HG02798 (cell line): ENCODE data around the gene SLFN11.
"Not testable (repeated sequence)": the region's sequence is repeated elsewhere in the genome, so short reads cannot be mapped to it uniquely, and the experiment has no call there.

Source experiments
- ATAC-seq: cut with Tn5 transposase; IDR thresholded peaks from one replicate; pipeline ENCODE4 v1.9.1; 2021; ENCODE audit warnings: mild to moderate bottlenecking; ENCODE audit not compliant: unreplicated experiment, poor library complexity

The SLFN11 gene

DNA sequence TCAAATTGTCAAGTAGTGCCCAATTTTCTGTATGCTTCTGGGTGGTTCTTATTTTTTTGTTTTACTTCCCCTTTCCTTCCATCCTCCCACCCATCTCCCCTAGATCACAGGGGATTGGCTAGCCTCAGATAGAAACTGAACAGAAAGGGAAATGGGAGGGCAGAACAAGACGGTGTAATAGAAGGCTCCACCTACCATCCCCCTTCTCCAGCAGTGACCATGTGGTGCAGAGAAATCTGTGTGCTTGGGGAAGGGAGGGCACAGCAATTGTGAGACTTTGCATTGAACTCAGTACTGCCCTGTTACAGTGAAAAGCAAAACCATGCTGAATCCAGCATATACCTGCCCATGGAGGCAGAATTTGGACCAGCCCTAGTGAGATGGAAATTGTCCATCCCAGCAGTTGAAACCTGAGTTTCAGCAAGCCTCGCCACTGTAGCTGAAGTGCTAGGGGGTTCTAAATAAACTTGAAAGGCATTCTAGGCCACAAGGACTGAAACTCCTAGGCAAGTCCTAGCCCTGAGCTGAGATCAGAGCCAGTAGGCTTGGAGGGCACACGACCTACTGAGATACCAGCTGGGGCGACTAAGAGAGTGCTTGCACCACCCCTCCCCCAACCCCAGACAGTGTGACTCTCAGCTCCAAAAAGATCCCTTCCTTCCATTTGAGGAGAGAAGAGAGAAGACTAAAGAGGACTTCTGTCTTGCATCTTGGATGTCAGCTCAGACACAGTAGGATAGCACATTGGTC lies 5.2 kb downstream of the SLFN11 start:
- ATAC-seq: peak; percentile 95

GRCh38 chr17:35361027-35361426 lies 12.4 kb downstream of the SLFN11 start:
- ATAC-seq: no peak

DNA sequence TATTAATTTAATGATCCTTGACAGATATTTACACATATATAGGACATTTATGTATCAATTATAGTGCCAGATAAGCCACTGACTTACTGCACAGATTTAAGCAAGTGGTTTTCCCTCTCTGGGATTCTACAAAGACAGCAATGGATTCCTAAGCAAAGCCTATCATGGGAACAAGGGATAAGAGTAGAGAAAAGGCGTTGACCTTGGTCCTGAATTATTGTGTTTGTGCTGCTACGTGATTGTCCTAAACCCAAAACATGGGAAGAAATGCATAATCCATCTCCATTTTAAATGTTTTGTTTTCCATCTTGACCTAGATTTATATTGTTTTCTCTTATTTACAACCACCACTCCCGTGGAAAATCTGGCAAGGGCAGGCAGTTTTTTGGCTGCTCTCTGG lies 14.0 kb downstream of the SLFN11 start:
- ATAC-seq: no peak

DNA sequence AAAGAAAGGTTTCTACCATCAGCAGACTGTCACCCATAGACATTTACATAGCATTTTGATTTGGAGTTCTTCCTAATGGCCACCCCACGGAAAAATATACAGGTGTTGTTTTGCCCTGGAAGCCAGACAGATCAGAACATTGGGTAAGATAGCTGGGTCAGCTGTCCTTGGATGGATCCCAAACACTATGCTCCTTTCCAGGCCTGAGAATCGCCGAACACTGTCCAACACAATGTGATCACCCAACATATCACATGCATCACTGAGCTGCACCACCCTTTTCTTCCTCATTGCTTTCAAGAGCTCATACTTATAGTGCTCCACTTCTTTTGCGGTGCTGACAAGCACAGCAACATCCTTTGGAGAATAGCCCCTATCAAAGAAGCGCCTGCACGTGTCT lies 21.1 kb downstream of the SLFN11 start:
- no peak for ATAC-seq

- ATAC-seq: no peak
These were observed 22.9 kb downstream of the SLFN11 start for GRCh38 chr17:35350493-35350892.

- ATAC-seq: no peak
These were observed 27.3 kb downstream of the SLFN11 start for GRCh38 chr17:35345926-35346771.

DNA sequence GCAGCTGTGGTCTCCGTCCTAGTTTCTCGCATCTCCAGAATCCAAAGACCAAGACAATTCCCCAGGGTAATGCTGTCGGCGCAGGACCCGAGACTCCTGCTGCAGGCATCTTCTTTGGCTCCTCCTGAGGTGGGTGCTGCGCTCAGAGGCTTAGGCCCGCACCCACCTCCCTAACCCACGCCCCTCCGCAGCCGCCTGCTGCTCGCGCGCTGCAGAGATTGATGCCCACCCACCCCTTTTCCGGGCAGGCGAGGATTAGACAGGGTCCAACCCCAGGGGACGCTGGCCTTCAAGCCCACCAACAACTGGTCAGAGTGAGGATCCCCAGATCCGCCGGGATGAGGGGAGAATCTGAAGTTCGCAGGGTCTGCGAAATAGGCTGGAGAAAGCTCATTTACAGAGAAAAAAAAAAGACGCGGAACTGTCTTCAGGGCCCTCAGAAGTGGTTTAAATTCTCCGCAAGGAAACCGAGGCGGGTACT lies 27.9 kb downstream of the SLFN11 start:
- no peak for ATAC-seq

GRCh38 chr17:35344262-35344661 lies 29.2 kb downstream of the SLFN11 start:
- ATAC-seq: no peak

- no peak for ATAC-seq
These were observed 31.1 kb downstream of the SLFN11 start for GRCh38 chr17:35342276-35342675.

DNA sequence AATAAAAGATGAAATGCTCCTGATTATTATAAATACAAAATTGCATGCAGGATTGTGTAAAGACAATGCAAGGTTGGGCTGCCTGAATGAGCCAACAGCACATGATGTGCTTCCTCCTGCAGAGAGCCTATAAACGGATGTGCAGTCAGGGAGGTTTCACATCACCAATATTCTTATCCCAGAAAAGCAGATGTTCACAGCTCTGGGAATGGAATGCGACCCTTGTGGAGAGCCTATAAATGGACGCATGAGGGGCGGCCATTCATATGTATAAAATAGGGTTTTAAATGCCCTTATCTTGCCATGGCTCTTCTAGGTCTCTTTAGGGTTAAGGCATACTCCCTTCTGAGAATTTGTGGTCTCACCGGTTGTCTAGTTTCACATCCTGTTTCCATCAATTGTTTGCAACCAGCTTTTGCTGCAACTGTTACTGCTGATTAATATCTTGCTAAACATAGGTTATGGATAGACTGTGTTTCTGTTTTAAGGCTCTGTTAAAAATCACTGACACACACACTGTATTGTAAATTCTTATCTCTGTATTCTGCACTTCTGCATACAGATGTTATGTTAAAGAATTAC lies 31.9 kb downstream of the SLFN11 start:
- ATAC-seq: no peak

GRCh38 chr17:35338230-35338629 lies 35.2 kb downstream of the SLFN11 start:
- ATAC-seq: no peak

DNA sequence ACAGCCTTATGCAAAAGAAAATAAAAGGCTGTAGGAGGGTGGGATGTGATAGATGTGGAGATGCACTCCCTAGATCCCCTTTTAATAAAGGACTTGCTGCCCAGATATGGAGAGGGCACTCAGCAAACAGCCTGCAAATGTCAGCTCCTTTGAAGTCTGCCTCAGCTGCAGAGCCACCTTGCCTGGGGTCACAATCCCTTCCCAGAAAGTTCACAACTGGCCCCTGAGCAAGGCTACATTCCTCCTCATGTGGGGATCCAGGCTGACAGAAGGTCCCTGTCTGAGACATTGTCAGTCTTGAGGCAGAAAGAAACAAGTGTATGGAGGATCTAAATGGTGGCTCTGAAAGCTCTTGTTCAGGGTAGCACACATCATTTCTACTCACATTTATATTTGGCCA lies 36.1 kb downstream of the SLFN11 start:
- ATAC-seq: no peak

DNA sequence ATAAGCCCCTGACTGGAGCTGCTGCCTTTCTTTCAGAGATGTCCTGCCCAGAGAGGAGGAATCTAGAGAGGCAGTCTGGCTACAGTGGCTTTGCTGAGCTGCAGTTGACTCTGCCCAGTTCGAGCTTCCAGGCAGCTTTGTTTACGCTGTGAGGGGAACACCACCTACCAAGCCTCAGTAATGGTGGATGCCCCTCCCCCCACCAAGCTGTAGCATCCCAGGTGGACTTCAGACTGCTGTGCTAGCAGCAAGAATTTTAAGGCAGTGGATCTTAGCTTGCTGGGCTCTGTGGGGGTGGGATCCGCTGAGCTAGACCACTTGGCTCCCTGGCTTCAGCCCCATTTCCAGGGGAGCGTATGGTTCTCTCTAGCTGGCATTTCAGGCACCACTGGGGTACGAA lies 39.8 kb downstream of the SLFN11 start:
- not testable (repeated sequence) for ATAC-seq

- no peak for ATAC-seq
These were observed 50.7 kb downstream of the SLFN11 start for GRCh38 chr17:35322749-35323148.

DNA sequence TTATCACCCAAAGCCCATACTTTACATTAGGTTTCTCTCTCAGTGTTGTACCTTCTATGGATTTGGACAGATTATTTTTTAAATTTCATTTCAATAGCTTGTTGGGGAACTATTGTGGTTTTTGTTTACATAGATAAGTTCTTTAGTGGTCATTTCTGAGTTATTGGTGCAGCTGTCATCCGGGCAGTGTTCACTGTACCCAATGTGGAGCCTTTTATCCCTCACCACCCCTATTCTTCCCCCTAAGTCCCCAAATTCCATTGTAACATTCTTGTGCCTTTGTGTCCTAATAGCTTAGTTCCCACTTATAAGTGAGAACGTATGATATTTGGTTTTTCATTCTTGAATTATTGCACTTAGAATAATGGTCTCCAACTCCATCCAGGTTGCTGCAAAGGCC lies 57.5 kb downstream of the SLFN11 start:
- no peak for ATAC-seq

DNA sequence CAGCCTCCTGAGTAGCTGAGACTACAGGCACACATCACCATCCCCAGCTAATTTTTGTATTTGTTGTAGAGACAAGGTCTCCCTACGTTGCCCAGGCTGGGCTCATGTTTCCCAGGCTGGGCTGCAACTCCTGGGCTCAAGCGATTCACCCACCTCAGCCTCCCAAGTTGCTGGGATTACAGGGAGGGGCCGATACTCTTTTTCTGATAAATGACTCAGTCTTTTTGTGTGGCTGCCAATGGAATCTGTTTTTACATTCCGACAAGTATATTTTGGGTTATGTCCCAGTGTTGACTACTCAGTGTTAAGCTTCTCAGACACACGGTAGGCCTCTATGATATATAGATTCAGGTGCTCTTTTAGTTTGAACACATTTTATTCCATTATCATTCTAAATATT lies 58.1 kb downstream of the SLFN11 start:
- no peak for ATAC-seq

DNA sequence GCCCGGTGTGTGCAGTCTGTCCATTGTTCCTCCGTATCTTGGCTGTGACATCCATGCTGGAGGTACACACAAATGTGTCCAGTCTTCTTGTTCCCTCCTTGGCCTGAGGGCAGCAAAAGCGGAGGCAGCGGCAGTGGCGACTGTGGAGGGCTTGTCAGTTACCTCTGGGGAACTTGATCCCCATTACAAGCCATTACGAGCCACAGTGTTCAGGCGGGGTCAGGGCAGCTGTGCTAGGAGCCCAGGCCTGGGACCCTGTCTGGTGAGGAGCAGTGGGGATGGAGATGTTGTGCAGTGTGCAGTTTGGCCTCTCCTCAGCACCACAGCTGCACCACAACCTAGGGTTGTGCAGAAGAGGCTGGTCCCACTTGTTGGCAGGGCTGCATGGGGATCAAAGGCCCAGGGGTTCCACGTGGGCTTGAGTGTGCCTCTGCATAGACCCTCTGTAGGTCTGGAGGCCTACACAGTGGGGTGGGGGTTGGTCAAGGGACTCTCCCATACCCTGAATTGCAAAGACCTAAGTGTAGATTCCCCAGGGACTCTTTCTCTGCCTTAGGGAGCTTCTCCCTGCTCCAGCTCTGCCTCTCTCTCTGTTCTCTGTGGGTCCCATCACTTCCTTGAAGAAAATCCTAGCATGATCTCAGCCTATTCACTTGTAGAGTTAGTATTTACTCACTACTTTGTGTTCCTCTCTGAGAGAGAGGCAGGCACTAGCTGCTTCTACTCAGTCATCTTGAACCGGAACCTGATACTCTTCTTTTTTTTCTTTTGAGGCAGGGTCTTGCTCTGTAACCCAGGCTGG lies 58.8 kb downstream of the SLFN11 start:
- no peak for ATAC-seq

- no peak for ATAC-seq
These were observed 59.5 kb downstream of the SLFN11 start for GRCh38 chr17:35313875-35314409.

- ATAC-seq: peak; percentile 80
These were observed 60.4 kb downstream of the SLFN11 start for GRCh38 chr17:35312790-35313711.
